BLaER1 (cell line): ENCODE data around the gene C5orf46.

Source experiments
- H3K27ac ChIP-seq: shearing (Covaris generic); formaldehyde crosslinking; 2 replicates; pipeline ENCODE4 v1.8.1; 2022
- H3K27me3 ChIP-seq: shearing (Covaris generic); formaldehyde crosslinking; 2 replicates; pipeline ENCODE4 v1.8.1; 2022
- H3K36me3 ChIP-seq: shearing (Covaris generic); formaldehyde crosslinking; 2 replicates; pipeline ENCODE4 v1.8.1; 2022
- H3K4me1 ChIP-seq: shearing (Covaris generic); formaldehyde crosslinking; 2 replicates; pipeline ENCODE4 v1.8.1; 2022
- H3K4me2 ChIP-seq: shearing (Covaris generic); formaldehyde crosslinking; 2 replicates; pipeline ENCODE4 v1.8.1; 2022
- H3K4me3 ChIP-seq: shearing (Covaris generic); formaldehyde crosslinking; 2 replicates; pipeline ENCODE4 v1.8.1; 2022
- H3K9ac ChIP-seq: shearing (Covaris generic); formaldehyde crosslinking; 2 replicates; pipeline ENCODE4 v1.8.1; 2022
- H3K9me3 ChIP-seq: shearing (Covaris generic); formaldehyde crosslinking; 2 replicates; pipeline ENCODE4 v1.8.1; 2022
- H4K20me1 ChIP-seq: shearing (Covaris generic); formaldehyde crosslinking; 2 replicates; pipeline ENCODE4 v1.8.1; 2022
- Cebpa-rat ChIP-seq: shearing (Covaris generic); IDR thresholded peaks from 2 replicates; pipeline ENCODE4 v1.8.1; 2022

C5orf46 gene

GRCh38 chr5:147863454-147864158 is 42.7 kb downstream of the C5orf46 start:
- Histone ChIP-seq H3K4me3 (no peak overlapping the region), H3K9ac (no peak overlapping the region), H3K27ac (no peak overlapping the region), H3K36me3 (no peaks in the 10 kb centered on the region), H3K9me3 (no peaks in the 10 kb centered on the region), H4K20me1 (no peaks in the 10 kb centered on the region), H3K4me1 (no peaks in the 10 kb centered on the region), H3K27me3 (no peaks in the 10 kb centered on the region), H3K4me2 (no peak overlapping the region)
- TF ChIP-seq Cebpa-rat: no peak

DNA sequence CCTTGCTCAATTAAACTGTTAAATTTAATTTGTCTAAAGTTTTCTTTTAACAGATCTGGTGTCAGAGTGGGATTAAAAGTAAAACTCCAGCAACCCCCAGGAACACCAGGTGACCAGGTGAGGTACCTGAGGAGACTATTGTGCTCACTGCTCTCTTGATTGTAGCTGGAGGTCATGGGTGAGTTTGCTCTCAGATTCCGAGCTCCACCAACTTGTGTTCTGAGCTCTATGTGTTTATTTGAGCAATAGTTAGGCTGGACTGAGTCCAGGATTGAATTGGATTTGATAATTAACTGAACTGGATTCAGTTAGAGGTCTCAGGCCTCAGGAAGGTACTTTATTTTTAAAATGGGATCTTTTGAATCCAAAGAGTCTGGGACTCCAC is 45.7 kb downstream of the C5orf46 start:
- no peaks in the 10 kb centered on the region for H3K27me3 ChIP-seq
- no peaks in the 10 kb centered on the region for H3K36me3 ChIP-seq
- H3K4me2 ChIP-seq: no peak overlapping the region
- no peak overlapping the region for H3K27ac ChIP-seq
- H3K4me1 ChIP-seq: no peaks in the 10 kb centered on the region
- no peak for TF ChIP-seq Cebpa-rat
- H3K4me3 ChIP-seq: no peak overlapping the region
- H3K9me3 ChIP-seq: no peaks in the 10 kb centered on the region
- no peak overlapping the region for H3K9ac ChIP-seq
- no peaks in the 10 kb centered on the region for H4K20me1 ChIP-seq

GRCh38 chr5:147859962-147860640 is 46.2 kb downstream of the C5orf46 start:
- Histone ChIP-seq H3K9ac (no peak overlapping the region), H3K4me1 (no peaks in the 10 kb centered on the region), H4K20me1 (no peaks in the 10 kb centered on the region), H3K27me3 (no peaks in the 10 kb centered on the region), H3K27ac (no peak overlapping the region), H3K4me3 (no peak overlapping the region), H3K4me2 (no peak overlapping the region), H3K36me3 (no peaks in the 10 kb centered on the region), H3K9me3 (no peaks in the 10 kb centered on the region)
- no peak for TF ChIP-seq Cebpa-rat

- Histone ChIP-seq H4K20me1 (no peaks in the 10 kb centered on the region), H3K4me3 (no peak overlapping the region), H3K27me3 (no peaks in the 10 kb centered on the region), H3K4me2 (no peak overlapping the region), H3K9ac (no peak overlapping the region), H3K27ac (no peak overlapping the region), H3K36me3 (no peaks in the 10 kb centered on the region), H3K9me3 (no peaks in the 10 kb centered on the region), H3K4me1 (no peaks in the 10 kb centered on the region)
- no peak for TF ChIP-seq Cebpa-rat
These were observed 47.8 kb downstream of the C5orf46 start for GRCh38 chr5:147858565-147858964.

DNA sequence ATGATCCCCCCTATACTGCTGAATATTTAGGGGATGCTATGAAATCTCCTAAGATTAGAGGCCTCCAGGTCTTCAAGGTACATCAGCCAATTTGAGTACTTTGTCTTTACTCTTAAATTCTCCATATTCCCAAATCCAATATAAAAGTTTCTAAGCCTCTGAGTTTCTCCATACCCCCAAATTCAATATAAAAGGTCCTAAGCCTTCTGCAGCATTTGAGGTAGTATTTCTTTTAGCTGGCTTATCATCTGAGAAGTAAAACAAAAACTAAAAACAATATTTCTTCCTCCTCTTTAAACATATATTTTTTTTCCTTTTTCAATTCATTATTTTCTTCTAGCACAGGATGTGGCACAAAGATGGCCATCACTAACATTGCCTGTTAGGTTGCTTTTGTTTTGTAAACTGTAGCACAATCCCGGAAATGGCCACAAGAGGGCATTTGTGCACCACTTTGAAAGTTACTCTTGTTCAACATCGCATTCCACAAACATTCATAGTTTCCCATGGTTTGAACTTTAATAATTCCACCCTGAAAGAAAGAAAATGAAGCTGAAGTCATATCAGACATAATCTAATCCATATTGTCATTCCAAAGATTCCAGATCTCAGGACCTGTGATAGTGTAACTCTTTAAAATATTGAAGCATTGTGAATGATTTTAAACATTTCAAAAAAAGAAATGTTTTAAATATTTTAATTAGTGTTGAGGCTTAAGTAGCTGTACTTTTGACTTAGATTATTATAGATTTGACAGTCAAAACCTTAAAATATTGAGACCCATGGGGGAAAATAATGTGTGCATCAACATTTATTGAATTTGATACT is 48.8 kb downstream of the C5orf46 start:
- H3K9me3 ChIP-seq: no peaks in the 10 kb centered on the region
- H3K27ac ChIP-seq: no peak overlapping the region
- H3K36me3 ChIP-seq: no peaks in the 10 kb centered on the region
- H3K9ac ChIP-seq: no peak overlapping the region
- H3K4me2 ChIP-seq: no peak overlapping the region
- no peaks in the 10 kb centered on the region for H4K20me1 ChIP-seq
- H3K4me1 ChIP-seq: 0 out of 2 replicates have a peak, but pooled peaks cover 2% of the 10 kb centered on the region
- no peak for TF ChIP-seq Cebpa-rat
- no peak overlapping the region for H3K4me3 ChIP-seq
- no peaks in the 10 kb centered on the region for H3K27me3 ChIP-seq

- H3K4me2 ChIP-seq: no peak overlapping the region
- H3K27me3 ChIP-seq: no peaks in the 10 kb centered on the region
- H3K4me3 ChIP-seq: no peak overlapping the region
- H4K20me1 ChIP-seq: no peaks in the 10 kb centered on the region
- 0 out of 2 replicates have a peak, but pooled peaks cover 5% of the 10 kb centered on the region for H3K4me1 ChIP-seq
- H3K27ac ChIP-seq: no peak overlapping the region
- H3K36me3 ChIP-seq: no peaks in the 10 kb centered on the region
- no peaks in the 10 kb centered on the region for H3K9me3 ChIP-seq
- no peak for TF ChIP-seq Cebpa-rat
- no peak overlapping the region for H3K9ac ChIP-seq
These were observed 49.5 kb downstream of the C5orf46 start for GRCh38 chr5:147856801-147857200.

DNA sequence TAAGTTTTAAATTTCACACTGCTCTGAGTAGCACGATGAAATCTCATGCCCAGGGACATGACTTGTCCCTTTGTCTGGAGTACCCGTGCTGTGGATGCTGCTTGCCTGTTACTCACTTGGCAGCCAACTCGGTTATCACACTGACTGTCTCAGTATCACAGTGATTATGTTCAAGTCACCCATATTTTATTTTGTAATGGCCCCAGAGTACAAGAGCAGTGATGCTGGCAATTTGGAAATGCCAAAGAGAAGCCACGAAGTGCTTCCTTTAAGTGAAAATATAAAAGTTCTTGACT is 50.6 kb downstream of the C5orf46 start:
- Histone ChIP-seq H3K9me3 (no peaks in the 10 kb centered on the region), H3K27me3 (no peaks in the 10 kb centered on the region), H3K27ac (no peak overlapping the region), H3K4me3 (no peak overlapping the region), H4K20me1 (no peaks in the 10 kb centered on the region), H3K4me1 (0 out of 2 replicates have a peak, but pooled peaks cover 5% of the 10 kb centered on the region), H3K4me2 (no peak overlapping the region), H3K9ac (no peak overlapping the region), H3K36me3 (no peaks in the 10 kb centered on the region)
- TF ChIP-seq Cebpa-rat: no peak

- TF ChIP-seq Cebpa-rat: no peak
- Histone ChIP-seq H3K9ac (no peak overlapping the region), H3K4me3 (no peak overlapping the region), H3K4me2 (no peak overlapping the region), H3K4me1 (0 out of 2 replicates have a peak, but pooled peaks cover 5% of the 10 kb centered on the region), H3K36me3 (no peaks in the 10 kb centered on the region), H3K27ac (no peak overlapping the region), H4K20me1 (no peaks in the 10 kb centered on the region), H3K27me3 (no peaks in the 10 kb centered on the region), H3K9me3 (no peaks in the 10 kb centered on the region)
These were observed 51.2 kb downstream of the C5orf46 start for GRCh38 chr5:147854894-147855773.

DNA sequence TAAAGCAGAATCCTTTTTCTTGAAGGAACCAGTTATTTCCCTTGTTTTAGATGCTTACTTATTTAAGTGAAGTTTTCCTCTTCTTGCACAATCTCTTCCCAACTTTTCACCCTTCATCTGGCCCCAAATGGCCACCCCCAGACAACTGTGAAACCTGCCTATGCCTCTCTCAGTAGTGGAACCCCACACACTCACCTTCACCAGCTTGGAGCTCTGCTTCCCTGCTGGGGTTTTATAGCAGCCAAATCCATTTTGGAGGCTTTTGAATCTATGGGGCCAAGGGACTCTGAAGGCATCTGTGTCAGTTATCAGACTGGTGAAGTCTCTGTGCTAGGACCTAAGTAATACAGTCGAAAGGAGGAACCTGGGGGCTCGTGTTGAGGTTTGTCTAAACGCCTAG is 52.0 kb downstream of the C5orf46 start:
- Histone ChIP-seq H4K20me1 (no peaks in the 10 kb centered on the region), H3K27me3 (no peaks in the 10 kb centered on the region), H3K9ac (no peak overlapping the region), H3K27ac (no peak overlapping the region), H3K4me2 (no peak overlapping the region), H3K4me3 (no peak overlapping the region), H3K4me1 (0 out of 2 replicates have a peak, but pooled peaks cover 5% of the 10 kb centered on the region), H3K36me3 (no peaks in the 10 kb centered on the region), H3K9me3 (no peaks in the 10 kb centered on the region)
- TF ChIP-seq Cebpa-rat: no peak
